Breast epithelium (tissue), 3 donors: Measurements from ENCODE around the gene SSTR5.

Source experiments
- POLR2A ChIP-seq: fragments of 450-650 bp; IDR thresholded peaks from one replicate; pipeline ENCODE4 v1.6.1; 2016; ENCODE audit warnings: antibody characterized with exemption, mild to moderate bottlenecking, moderate library complexity
- POLR2AphosphoS5 ChIP-seq, 3 donors: sonication (generic); formaldehyde crosslinking; IDR thresholded peaks; one replicate each; pipeline ENCODE4 v1.6.1; 2017; ENCODE audit warnings: antibody characterized with exemption in 3 of 3
- TF ChIP-seq, protein P1 (sequence below), 3 donors: fragments of 450-650 bp; IDR thresholded peaks; one replicate each; pipeline ENCODE4 v1.5.1; 2016 to 2017; ENCODE audit warnings: antibody characterized with exemption in 3 of 3, mild to moderate bottlenecking in 3 of 3, moderate library complexity in 3 of 3

- TF ChIP-seq POLR2AphosphoS5 (IDR thresholded peaks at IDR 0.05) (no peak), POLR2A (no peak)
- TF ChIP-seq, protein P1, sequence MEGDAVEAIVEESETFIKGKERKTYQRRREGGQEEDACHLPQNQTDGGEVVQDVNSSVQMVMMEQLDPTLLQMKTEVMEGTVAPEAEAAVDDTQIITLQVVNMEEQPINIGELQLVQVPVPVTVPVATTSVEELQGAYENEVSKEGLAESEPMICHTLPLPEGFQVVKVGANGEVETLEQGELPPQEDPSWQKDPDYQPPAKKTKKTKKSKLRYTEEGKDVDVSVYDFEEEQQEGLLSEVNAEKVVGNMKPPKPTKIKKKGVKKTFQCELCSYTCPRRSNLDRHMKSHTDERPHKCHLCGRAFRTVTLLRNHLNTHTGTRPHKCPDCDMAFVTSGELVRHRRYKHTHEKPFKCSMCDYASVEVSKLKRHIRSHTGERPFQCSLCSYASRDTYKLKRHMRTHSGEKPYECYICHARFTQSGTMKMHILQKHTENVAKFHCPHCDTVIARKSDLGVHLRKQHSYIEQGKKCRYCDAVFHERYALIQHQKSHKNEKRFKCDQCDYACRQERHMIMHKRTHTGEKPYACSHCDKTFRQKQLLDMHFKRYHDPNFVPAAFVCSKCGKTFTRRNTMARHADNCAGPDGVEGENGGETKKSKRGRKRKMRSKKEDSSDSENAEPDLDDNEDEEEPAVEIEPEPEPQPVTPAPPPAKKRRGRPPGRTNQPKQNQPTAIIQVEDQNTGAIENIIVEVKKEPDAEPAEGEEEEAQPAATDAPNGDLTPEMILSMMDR (IDR thresholded peaks at IDR 0.05): no peak
These were observed 48.4 kb upstream of the SSTR5 start for GRCh38 chr16:1024138-1024537.
